Karpas-422 (cell line): ENCODE results near the gene PDZD2. TPM values are rescaled to one million over a fixed set of nuclear protein-coding genes. Genes with fewer than 3 reads are reported as not detected.

Experiments used
- DNase-seq: peaks from one replicate; pipeline ENCODE4 v3.0.0-alpha.2; 2015
- H2AFZ ChIP-seq: fragments of 200-600 bp; sonication (generic); 2 replicates; pipeline ENCODE4 v1.6.1; 2014; ENCODE audit warnings: antibody characterized with exemption, low read length, mixed read lengths
- H3K27ac ChIP-seq: fragments of 200-600 bp; sonication (generic); 2 replicates; pipeline ENCODE4 v1.5.1; 2014; ENCODE audit warnings: mild to moderate bottlenecking, low read length, moderate library complexity
- H3K27me3 ChIP-seq: fragments of 200-600 bp; sonication (generic); 2 replicates; pipeline ENCODE4 v1.6.1; 2014; ENCODE audit warnings: low read length, mixed read lengths
- H3K36me3 ChIP-seq: fragments of 200-600 bp; sonication (generic); 2 replicates; pipeline ENCODE4 v1.6.1; 2014; ENCODE audit warnings: low read length, mixed read lengths; ENCODE audit not compliant: insufficient read depth
- H3K4me1 ChIP-seq: fragments of 200-600 bp; sonication (generic); 2 replicates; pipeline ENCODE4 v1.6.1; 2014; ENCODE audit warnings: mild to moderate bottlenecking, low read length, mixed read lengths
- H3K4me2 ChIP-seq: fragments of 200-600 bp; sonication (generic); 2 replicates; pipeline ENCODE4 v1.6.1; 2014; ENCODE audit warnings: low read length, low read depth, mild to moderate bottlenecking; ENCODE audit not compliant: poor library complexity, severe bottlenecking
- H3K4me3 ChIP-seq: fragments of 200-600 bp; sonication (generic); 2 replicates; pipeline ENCODE4 v1.5.1; 2014; ENCODE audit warnings: mild to moderate bottlenecking, antibody characterized with exemption, low read length, mixed read lengths
- H3K79me2 ChIP-seq: fragments of 200-600 bp; sonication (generic); 2 replicates; pipeline ENCODE4 v1.6.1; 2014; ENCODE audit warnings: mild to moderate bottlenecking, low read length, mixed read lengths
- H3K9ac ChIP-seq: fragments of 200-600 bp; sonication (generic); 2 replicates; pipeline ENCODE4 v1.6.0; 2014; ENCODE audit warnings: low read length
- H3K9me2 ChIP-seq: fragments of 200-600 bp; sonication (generic), shearing (Covaris generic); replicated peaks from 2 replicates; pipeline ENCODE4 v1.6.0; 2014; ENCODE audit warnings: mild to moderate bottlenecking, low read length, moderate library complexity; ENCODE audit not compliant: insufficient read depth
- H3K9me3 ChIP-seq: fragments of 300-700, 200-600 bp; sonication (generic); 2 replicates; pipeline ENCODE4 v1.6.1; 2014; ENCODE audit warnings: low read length, mixed read lengths
- H4K20me1 ChIP-seq: fragments of 200-600 bp; sonication (generic); 2 replicates; pipeline ENCODE4 v1.6.1; 2014; ENCODE audit warnings: mild to moderate bottlenecking, antibody characterized with exemption, low read length, low read depth; ENCODE audit not compliant: insufficient read depth
- total RNA-seq: library from RNA; depleted of rRNA; stranded (reverse); fragments of >200 nt; shearing (Covaris generic); gene quantifications from 2 replicates; pipeline ENCODE4 v1.2.3, GENCODE V29; 2014; ENCODE audit warnings: low replicate concordance

PDZD2 gene
- total RNA-seq, 1 experiment from 2014 or later, result not detected

- Histone ChIP-seq H3K36me3 (no peaks in the 10 kb centered on the region), H3K9ac (no peak overlapping the region), H3K9me2 (no peaks in the 10 kb centered on the region), H3K27ac (no peak overlapping the region), H3K4me2 (no peak overlapping the region), H3K4me3 (no peak overlapping the region), H3K9me3 (no peaks in the 10 kb centered on the region), H3K4me1 (no peaks in the 10 kb centered on the region), H3K27me3 (no peaks in the 10 kb centered on the region), H3K79me2 (no peaks in the 10 kb centered on the region), H4K20me1 (no peaks in the 10 kb centered on the region), H2AFZ (no peak overlapping the region)
- no peak for DNase-seq
These were observed 345.8 kb downstream of the PDZD2 start for GRCh38 chr5:31984691-31985090.

- no peak for DNase-seq
- H3K27ac ChIP-seq, result no peak overlapping the region
- no peaks in the 10 kb centered on the region for H3K79me2 ChIP-seq
- no peaks in the 10 kb centered on the region for H4K20me1 ChIP-seq
- no peaks in the 10 kb centered on the region for H3K27me3 ChIP-seq
- no peak overlapping the region for H3K4me3 ChIP-seq
- no peak overlapping the region for H2AFZ ChIP-seq
- no peaks in the 10 kb centered on the region for H3K4me1 ChIP-seq
- no peaks in the 10 kb centered on the region for H3K9me2 ChIP-seq
- no peak overlapping the region for H3K4me2 ChIP-seq
- no peaks in the 10 kb centered on the region for H3K9me3 ChIP-seq
- H3K9ac ChIP-seq, result no peak overlapping the region
- H3K36me3 ChIP-seq, result no peaks in the 10 kb centered on the region
These were observed 347.2 kb downstream of the PDZD2 start for GRCh38 chr5:31986101-31986500.

- Histone ChIP-seq H3K4me2 (no peak overlapping the region), H4K20me1 (no peaks in the 10 kb centered on the region), H3K27me3 (no peaks in the 10 kb centered on the region), H3K27ac (no peak overlapping the region), H3K36me3 (no peaks in the 10 kb centered on the region), H3K4me1 (peaks cover 4% of the 10 kb centered on the region), H2AFZ (no peak overlapping the region), H3K9ac (no peak overlapping the region), H3K79me2 (no peaks in the 10 kb centered on the region), H3K9me2 (no peaks in the 10 kb centered on the region), H3K4me3 (no peak overlapping the region), H3K9me3 (no peaks in the 10 kb centered on the region)
- no peak for DNase-seq
These were observed 349.2 kb downstream of the PDZD2 start for GRCh38 chr5:31987985-31988710.

GRCh38 chr5:31990081-31990650 is 351.2 kb downstream of the PDZD2 start:
- no peaks in the 10 kb centered on the region for H3K9me3 ChIP-seq
- H3K9ac ChIP-seq, result no peak overlapping the region
- no peak for DNase-seq
- H3K27ac ChIP-seq, result no peak overlapping the region
- H3K4me1 ChIP-seq, result peaks cover 4% of the 10 kb centered on the region
- H3K4me2 ChIP-seq, result no peak overlapping the region
- no peaks in the 10 kb centered on the region for H4K20me1 ChIP-seq
- no peaks in the 10 kb centered on the region for H3K36me3 ChIP-seq
- no peaks in the 10 kb centered on the region for H3K79me2 ChIP-seq
- no peaks in the 10 kb centered on the region for H3K27me3 ChIP-seq
- H2AFZ ChIP-seq, result no peak overlapping the region
- no peaks in the 10 kb centered on the region for H3K9me2 ChIP-seq
- no peak overlapping the region for H3K4me3 ChIP-seq

GRCh38 chr5:31990701-31991110 is 351.8 kb downstream of the PDZD2 start:
- H3K9ac ChIP-seq, result no peak overlapping the region
- H3K27ac ChIP-seq, result no peak overlapping the region
- H3K9me3 ChIP-seq, result no peaks in the 10 kb centered on the region
- no peak overlapping the region for H3K4me3 ChIP-seq
- H3K4me2 ChIP-seq, result no peak overlapping the region
- no peaks in the 10 kb centered on the region for H4K20me1 ChIP-seq
- H3K27me3 ChIP-seq, result no peaks in the 10 kb centered on the region
- H3K36me3 ChIP-seq, result no peaks in the 10 kb centered on the region
- H3K4me1 ChIP-seq, result peaks cover 4% of the 10 kb centered on the region
- no peaks in the 10 kb centered on the region for H3K79me2 ChIP-seq
- DNase-seq, result no peak
- no peak overlapping the region for H2AFZ ChIP-seq
- H3K9me2 ChIP-seq, result no peaks in the 10 kb centered on the region

- DNase-seq, result no peak
- Histone ChIP-seq H3K4me2 (no peak overlapping the region), H3K79me2 (no peaks in the 10 kb centered on the region)
These were observed 353.4 kb downstream of the PDZD2 start for GRCh38 chr5:31992377-31992776.

GRCh38 chr5:31993165-31993961 is 354.4 kb downstream of the PDZD2 start:
- Histone ChIP-seq H4K20me1 (no peaks in the 10 kb centered on the region), H3K9me2 (no peaks in the 10 kb centered on the region), H3K9ac (no peak overlapping the region), H3K9me3 (no peaks in the 10 kb centered on the region), H3K79me2 (no peaks in the 10 kb centered on the region), H3K4me2 (no peak overlapping the region), H3K4me1 (peaks cover 4% of the 10 kb centered on the region), H3K36me3 (no peaks in the 10 kb centered on the region), H3K27me3 (no peaks in the 10 kb centered on the region), H3K4me3 (no peak overlapping the region), H3K27ac (no peak overlapping the region), H2AFZ (no peak overlapping the region)
- DNase-seq, result no peak

More at GRCh38 chr5:31992377-31992776, 353.4 kb downstream of the PDZD2 start:
- Histone ChIP-seq H3K27ac (no peak overlapping the region), H3K9me2 (no peaks in the 10 kb centered on the region), H4K20me1 (no peaks in the 10 kb centered on the region), H3K9me3 (no peaks in the 10 kb centered on the region), H2AFZ (no peak overlapping the region), H3K36me3 (no peaks in the 10 kb centered on the region), H3K9ac (no peak overlapping the region), H3K4me1 (peaks cover 4% of the 10 kb centered on the region), H3K4me3 (no peak overlapping the region), H3K27me3 (no peaks in the 10 kb centered on the region)

- Histone ChIP-seq H3K27me3 (no peaks in the 10 kb centered on the region), H3K9ac (no peak overlapping the region), H3K4me3 (no peak overlapping the region), H3K9me3 (no peaks in the 10 kb centered on the region), H3K9me2 (no peaks in the 10 kb centered on the region), H3K79me2 (no peaks in the 10 kb centered on the region), H4K20me1 (no peaks in the 10 kb centered on the region), H3K4me1 (peaks cover 4% of the 10 kb centered on the region), H3K27ac (no peak overlapping the region), H3K36me3 (no peaks in the 10 kb centered on the region), H2AFZ (no peak overlapping the region), H3K4me2 (no peak overlapping the region)
- DNase-seq, result no peak
These were observed 356.1 kb downstream of the PDZD2 start for GRCh38 chr5:31995006-31995405.
